ENCODE results near the gene ITGB3.
"Not testable (repeated sequence)": the region's sequence is repeated elsewhere in the genome, so short reads cannot be mapped to it uniquely, and the experiment has no call there.

The ITGB3 gene

DNA sequence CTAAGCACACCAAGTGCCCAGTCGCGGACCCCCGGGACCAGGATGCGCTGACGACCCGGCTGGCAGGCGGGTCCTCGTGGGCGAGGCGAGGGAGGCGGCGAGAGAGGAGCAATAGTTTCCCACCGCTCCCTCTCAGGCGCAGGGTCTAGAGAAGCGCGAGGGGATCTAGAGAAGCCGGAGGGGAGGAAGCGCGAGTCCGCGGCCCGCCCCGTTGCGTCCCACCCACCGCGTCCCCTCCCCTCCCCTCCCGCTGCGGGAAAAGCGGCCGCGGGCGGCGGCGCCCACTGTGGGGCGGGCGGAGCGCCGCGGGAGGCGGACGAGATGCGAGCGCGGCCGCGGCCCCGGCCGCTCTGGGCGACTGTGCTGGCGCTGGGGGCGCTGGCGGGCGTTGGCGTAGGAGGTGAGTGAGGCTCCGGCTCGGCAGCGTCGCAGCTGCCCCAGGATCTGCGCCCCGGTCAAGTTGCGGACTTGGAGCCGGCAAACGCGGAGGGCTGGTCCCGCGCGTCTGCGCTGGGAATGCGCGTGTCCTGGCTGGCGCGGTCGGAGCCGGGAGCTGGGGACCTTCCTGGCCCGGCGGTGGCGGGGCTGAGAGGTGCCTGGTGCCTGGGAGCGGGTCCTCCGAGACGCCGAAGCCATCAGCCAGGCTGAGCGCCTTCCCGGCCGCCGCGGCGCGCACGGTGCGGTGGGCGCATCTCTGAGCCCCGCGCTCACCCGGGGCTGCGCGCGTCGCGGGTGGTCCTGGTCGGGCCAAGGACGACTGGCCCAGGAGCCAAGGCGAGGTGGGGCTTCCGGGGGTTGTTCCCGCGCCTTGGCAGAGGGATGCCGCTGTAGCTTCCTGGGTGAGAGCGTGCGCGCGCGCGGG is at the start of gene ITGB3:
Gene ITGB3, plus strand, starts transcription at position 287 of the 862 bp plus-strand sequence. Its CDS starts 35 bp downstream, at position 322.
- DNase-seq (ENCODE audit: low read depth) = peak; percentile 36

DNA sequence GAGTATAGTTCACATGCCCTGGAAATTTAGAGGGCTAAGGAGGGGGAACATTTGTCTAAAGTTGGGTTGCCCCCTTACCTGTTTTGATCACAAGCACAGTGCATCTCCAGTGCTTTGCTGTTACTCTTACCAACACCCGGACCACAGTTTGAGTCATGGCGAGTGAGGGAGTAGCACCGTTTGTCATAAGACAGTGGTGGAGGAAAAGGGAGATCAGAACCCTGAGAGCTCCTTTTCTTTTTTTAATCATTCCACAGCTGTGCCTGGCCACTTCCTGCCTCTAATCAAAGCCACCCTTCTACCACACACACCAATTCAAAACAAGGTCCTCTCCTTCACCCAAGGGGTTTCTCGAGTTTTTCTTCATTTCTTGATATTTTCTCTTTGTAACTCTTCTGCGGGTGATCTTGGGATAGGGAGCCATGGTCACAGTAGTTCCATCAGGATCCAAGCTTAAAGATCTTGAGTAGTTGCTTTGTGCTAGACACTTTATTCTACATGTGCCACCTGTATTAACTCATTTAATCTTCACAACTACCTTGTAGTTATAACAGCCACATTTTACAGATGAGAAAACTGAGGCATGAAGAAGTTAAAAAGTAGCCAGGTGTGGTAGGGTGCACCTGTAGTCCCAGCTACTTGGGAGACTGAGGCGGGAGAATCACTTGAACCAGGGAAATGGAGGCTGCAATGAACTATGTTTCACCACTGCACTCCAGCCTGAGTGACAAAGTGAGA is 49.5 kb upstream of the ITGB3 start:
- peak; percentile 32 for DNase-seq (ENCODE audit: low read depth)

DNA sequence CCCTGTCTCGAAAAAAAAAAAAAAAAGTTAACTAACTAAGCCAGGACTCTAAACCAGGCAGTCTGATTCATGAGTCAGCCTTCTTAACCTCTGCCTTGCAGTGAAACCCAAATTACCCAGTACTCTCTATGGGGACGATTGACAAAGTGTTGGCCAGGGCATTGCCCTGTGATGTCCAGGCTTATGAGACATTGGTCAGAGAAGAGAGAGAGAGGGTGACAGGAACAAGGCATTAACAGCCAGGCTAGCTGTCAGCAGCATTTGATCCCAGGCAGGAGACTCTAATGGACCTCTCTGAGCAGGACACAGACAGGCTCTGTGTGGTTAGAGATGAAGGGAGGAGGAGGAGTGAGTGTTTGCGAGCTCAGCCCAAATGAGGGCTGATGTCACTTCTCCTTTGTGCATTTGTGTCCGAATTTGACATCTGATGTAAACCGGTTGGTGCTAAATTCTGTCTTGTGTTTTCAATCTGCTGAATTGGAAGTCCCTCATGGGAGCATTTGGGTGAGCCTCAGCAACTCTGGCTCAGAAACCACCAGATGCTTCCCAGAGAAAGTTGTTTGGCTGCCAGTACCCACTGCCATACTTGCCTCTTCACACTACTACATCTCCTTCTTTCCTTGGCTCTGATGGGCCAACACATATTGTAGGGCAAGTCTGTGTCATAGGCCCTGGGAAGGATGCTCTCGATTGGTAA is 48.8 kb upstream of the ITGB3 start:
- no peak for DNase-seq (ENCODE audit: low read depth)

DNA sequence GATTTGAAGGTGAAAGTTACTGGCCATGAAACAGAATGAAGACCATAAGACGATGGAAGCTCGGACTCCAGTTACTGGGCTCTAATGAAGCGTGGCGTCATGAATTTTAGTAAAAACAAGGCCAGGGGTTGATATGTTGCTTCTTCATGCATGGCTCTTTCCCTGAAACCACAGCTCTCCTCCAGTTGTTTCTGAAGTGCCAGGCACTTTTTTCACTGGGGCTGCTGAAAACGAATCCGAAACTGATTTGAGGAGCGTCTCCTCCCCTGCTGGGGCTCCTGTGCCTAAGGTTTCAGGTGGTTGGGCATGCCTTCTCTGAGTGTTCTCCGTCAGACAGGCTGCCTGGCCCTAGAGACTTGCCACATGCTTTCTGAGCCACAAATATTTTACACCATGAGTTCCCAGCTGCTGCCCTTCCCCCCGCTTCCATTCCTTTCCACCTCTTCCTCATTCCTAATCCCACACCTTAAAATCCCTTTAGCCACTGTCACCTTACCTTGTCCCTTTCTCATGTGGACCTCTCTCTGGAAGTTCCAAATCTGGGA is 48.1 kb upstream of the ITGB3 start:
- DNase-seq (ENCODE audit: low read depth) = peak; percentile 35

DNA sequence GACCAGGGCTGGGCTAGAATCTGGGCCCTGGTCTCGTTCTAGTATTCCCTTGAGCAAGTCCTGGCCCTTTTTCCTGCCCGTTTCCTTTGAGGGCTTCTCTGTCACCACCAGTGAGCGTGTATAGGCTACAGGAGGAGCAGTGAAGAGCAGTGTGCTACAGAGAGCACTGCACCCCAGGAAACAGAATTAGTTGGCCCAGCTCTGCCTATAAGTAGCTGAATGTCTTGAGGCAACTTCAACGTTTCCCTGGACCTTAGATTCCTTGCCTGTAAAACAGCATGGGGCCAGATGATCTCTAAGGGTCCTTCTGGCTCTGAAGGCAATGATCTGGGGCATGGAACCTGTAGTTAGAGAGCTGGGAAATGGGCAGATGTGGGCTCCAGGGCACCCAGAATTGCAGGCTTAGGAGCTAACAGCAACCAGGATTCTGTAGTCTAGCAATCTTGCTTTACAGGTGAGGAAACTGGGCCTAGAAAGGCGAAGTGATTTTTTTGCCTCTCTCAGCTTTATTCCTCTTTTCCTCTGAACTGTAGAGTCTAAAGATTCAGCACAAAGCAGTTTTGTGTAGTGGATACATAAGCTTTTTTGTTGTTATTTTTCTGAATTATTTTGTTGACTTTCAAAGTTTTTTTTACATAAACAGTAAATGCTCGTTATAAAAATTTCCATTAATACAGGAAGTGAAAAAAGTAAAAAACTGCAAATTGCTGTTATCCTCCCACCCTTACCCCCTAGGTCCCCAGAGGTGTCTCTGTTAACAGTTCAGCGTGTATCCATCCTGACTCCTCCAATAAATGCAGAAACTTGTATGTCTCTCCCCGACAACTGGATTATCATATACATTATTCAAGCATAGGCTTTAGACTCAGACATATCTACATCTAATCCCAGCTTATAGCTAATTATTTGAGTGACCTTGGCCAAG is 46.2 kb upstream of the ITGB3 start:
- DNase-seq (ENCODE audit: low read depth) = no peak

DNA sequence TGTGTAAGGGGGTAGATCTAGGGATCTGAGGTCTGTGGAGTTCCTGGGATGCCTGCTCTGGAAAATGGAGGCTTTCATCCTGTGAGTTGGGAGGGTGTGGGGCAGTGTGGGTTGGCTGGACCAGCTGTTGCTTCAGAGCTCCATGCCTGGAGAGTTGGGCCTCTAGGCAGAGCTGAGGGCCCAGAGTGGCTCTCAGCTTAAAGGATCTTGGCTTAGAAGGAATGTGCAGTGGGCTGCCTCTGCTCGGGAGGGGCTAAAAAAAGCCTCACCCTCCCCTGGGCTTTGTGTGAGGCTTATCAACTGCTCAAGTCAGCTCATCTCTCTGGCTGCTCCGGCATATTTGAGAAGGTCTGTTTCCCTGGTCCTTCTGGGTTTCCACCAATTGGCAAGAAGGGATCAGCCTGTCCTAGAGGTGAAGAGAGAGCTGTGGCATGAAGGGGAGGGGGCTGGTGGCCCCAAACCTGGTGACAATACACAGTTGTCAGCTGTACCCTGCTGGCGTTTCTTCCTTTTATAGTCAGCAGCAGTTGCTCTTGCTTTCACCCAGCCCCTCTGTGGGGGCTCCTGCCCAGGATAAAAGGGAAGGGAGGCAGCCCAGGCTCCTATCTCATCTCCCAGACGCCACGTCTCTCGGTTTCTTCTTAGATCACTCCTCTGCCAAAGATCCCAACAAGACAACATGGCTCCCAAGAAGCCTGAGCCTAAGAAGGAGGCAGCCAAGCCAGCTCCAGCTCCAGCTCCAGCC is 44.7 kb upstream of the ITGB3 start, which contains the start of gene MYL4:
Gene MYL4, plus strand, starts transcription at position 605 of the 745 bp plus-strand sequence. Its CDS starts 75 bp downstream, at position 680.
- no peak for DNase-seq (ENCODE audit: low read depth)

DNA sequence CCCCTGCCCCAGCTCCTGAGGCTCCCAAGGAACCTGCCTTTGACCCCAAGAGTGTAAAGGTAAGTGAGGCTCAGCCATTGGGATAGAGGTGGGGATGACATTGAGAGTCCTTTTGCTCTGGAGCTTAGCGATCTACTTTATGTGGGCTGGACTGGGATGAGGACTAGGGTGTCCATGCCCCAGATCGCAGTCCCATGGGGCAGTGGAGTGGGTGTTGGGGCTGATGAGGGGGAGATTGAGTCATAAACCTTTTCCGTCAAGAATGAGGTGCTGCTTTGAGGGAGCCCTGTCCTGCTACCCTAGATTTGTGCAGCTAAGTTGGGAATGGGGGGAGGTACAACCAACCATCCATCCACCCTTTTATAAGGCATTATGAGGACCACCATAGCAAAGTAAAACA is 44.1 kb upstream of the ITGB3 start:
- DNase-seq (ENCODE audit: low read depth) = no peak

DNA sequence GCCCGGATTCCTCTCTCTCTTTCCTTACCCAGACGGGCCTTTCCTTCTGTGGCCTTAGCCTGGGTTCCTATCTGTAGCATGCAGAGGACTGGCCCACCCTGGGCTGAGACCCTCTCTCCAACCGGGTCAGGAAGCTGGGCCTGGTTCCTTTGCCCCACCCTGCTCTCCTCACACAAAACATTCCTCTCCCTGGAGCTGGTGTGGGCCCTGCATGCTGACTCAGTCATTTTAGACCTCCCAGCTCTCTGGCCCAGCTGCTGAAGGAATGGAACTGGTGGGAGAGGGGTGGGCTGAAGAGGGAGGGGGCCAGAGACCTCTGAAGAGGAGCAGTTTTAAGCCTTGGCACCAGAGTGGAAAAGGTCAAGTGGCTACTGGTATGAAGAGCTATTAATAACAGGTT is 43.5 kb upstream of the ITGB3 start:
- no peak for DNase-seq (ENCODE audit: low read depth)

DNA sequence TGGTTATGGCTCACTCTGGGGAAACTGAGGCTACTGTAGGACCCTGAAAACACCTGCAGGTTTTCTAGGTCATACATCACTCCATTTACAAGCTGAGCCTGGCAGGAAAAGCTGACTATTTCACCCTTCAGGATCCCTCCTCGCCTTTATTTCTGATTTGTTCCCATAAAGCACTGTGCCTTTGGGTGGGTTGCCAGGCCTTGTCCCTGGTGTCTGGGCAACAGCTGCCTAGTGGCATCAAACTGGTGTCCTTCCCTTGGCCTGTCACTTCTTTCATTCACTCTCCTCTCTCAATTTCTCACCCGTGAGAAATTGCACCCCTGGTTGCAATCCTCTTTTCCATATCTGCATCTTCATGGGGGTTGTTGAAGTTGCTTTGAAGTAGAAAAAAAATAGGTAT is 42.8 kb upstream of the ITGB3 start:
- no peak for DNase-seq (ENCODE audit: low read depth)

DNA sequence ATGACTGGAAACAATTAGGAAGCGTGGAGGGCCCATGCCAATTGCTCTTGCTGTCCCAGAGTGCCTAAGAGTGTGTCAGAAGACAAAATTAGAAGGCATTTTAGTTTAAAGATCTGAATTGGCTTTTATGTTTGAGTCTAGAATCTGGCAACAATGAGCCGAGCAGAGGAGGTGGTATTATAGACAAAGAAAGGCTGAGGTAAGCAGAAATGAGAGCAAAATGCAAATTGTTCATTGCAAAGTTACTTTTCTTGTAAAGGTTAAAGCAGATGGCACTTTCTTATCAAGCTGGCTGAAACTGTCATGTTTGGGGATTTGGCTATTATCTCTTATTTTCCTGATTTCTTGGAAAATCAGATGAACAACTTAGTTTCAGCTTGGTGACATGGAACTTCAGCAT is 41.2 kb upstream of the ITGB3 start:
- DNase-seq (ENCODE audit: low read depth) = no peak

DNA sequence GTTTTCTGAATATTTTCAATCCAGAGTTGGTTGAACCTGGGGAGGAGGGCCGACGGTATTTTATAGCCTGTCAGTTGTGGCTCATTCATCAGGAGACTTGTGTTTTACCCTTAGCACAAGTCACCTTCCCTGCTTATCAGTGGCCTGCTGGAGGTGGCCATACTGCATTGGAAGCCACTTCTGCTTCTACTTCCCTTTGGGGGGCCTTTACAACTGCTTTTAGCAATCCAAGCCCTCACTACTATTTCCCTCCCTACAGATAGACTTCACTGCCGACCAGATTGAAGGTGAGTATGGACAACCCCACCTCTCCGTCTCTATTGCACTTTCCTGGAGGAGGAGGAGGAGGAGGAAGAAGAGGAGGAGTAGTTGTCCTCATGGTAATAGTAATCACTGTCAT is 40.1 kb upstream of the ITGB3 start:
- DNase-seq (ENCODE audit: low read depth) = no peak

DNA sequence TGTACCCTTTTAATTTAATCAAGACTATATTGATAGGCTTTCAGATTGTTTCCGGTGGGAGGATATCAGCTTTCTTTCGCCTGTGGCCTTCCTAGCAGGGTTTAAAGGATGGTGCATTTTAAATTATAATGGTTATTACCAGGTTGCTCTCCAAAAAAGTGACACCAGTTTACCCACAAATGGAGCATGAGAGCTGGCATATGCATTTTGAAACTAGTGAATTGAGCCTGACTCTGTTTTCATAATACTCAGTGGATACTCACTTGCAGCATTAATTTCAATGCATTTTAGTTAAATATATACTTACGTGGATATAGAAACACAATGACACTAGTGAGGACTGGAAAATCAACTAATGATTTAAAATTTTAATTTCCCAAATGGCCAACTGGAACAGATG is 38.7 kb upstream of the ITGB3 start:
- DNase-seq (ENCODE audit: low read depth) = no peak

DNA sequence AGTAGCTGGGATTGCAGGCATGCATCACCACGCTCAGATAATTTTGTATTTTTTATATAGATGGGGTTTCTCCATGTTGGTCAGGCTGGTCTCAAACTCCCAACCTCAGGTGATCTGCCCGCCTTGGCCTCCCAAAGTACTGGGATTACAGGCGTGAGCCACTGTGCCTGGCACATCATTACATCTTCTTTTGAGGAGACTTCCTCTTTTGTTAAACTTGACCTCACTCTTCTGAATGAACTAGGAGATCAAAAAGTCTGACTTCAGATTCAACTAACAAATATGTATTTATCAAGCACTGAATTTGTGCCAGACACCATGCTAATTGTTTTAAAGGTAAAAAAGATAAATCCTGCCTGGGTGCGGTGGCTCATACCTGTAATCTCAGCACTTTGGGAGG is 36.8 kb upstream of the ITGB3 start:
- not testable (repeated sequence) for DNase-seq (ENCODE audit: low read depth)

DNA sequence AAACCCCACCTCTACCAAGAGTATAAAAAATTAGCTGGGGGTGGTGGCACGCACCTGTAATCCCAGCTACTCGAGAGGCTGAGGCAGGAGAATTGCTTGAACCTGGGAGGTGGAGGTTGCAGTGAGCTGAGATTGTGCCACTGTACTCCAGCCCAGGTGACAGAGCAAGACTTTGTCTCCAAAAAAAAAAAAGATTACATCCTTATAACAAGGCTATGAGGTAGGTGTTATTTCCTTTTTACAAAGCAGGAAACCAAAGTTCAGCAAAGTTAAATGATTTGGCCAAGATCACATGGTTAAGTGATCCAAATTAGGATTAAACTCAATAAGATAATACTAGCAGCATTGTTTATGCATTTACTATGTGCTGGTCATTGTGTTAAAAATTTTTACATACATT is 36.3 kb upstream of the ITGB3 start:
- DNase-seq (ENCODE audit: low read depth) = not testable (repeated sequence)

DNA sequence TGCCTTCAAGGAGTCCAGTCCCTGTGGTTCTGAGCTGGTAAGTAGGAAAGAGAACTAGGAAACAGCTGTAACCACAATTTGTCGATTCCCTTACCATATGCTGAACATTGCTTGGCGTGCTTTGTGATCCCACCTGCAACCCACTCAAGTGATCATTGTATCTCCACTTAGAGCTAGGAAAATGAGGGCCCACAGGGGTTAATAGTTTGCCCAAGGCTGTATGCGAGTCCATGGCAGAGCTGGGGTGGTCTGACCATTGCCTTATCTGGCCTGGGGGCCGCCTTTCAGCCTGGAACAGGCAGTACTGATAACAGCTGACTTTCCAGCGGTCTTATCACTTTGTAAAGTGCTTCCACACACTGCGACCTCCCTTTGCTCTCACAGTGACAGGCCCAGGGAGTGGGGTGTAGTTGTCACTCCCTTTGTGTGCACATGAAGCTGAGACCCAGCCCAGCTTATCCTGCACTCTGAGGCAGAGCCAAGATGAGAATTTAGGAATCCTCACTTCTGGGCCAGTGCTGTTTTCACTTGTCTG is 34.7 kb upstream of the ITGB3 start:
- no peak for DNase-seq (ENCODE audit: low read depth)

DNA sequence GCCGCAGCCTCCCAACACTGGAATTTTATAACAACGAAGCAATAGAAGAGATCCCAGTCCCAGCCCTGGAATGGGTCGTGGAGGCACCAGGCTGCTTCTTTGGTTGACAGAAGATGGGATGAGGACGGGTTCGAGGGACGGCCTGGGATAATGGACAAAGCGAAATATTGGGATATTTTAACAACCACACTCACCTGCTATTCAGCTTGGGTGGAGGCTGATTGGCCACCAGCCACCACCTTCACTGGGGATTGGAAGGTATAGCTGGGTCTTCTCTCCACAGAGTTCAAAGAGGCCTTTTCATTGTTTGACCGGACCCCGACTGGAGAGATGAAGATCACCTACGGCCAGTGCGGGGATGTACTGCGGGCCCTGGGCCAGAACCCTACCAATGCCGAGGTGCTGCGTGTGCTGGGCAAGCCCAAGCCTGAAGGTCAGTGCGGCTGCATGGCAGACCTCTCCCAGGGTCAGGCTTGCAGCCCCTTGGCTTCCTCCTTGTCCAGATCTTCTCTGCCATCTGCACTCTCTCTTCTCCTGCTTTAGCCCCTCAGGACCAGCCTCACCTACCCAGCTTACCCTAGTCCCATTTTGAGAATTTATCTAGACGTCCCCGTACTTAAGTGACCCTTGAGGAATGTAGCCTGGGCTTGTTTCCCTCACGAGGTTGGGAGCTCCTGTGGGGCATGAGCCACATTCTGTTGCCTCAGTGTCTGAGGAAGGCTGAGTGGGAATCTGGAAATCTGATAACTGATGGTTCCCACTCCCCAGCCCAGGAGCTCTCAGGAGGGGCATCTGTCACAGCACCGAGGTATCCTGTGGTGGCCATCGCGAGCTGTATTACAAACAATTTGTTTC is 33.8 kb upstream of the ITGB3 start:
- no peak for DNase-seq (ENCODE audit: low read depth)

DNA sequence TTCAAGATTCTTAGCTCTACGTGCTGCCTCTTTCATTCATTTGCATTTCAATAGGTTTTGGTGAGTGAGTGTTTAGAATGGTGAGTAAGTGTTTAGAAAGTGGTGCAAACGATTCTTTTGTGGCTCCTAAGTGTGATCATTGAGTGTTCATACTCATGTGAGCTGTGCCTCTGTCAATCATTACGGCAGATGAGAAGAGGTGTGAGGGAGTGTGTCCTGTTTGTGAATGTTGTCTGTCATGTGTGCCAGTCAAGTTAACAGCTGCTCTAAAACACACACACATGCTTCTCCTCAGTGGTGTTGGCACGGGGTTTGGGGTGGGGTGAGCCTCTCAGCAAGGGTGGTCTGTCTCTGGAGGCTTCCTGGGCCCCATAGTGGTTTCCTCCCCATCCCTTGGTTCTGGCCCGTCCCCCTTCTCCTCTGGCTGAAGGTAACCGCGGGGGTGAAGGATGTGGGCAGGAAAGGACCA is 33.1 kb upstream of the ITGB3 start:
- no peak for DNase-seq (ENCODE audit: low read depth)

DNA sequence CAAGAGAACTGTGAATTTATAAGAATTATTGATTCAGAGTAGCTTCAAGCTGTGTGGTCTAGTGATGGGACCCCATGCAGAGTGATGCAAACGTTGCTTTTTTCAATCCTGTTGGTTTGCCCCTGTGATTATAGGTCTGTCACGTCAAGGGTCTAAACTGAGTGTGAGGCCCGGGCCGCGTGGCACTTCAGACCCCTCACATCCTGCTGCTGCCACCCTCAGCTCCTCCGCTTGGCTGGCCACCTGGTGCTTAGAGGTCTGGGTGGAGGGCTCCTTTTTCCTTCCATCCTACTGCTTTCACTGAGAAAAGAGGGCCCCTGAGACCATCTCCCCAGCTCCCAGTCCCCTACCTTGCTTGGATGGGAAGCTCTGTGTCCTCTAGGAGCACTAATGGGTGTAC is 32.5 kb upstream of the ITGB3 start:
- DNase-seq (ENCODE audit: low read depth) = no peak

DNA sequence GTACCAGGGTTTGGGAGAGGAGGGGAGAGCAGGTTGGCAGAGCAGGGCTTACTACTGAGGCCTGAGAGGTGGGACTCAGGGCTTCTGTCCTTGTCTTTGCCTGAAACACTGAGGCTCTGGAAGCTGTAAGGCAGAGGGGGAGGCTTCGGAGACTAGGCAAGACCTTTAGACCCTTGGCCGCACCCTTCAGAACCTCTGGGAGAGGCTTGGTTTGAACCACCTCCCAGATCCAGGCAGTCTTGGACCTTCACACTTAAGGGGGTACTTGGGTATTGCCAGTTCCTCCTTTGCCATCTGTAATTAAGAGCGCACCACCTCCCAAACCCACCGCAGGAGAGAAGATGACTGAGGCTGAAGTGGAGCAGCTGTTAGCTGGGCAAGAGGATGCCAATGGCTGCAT is 31.6 kb upstream of the ITGB3 start:
- DNase-seq (ENCODE audit: low read depth) = no peak
